Type B pancreatic cell (in vitro differentiated cells): ENCODE measurements around the gene DTNA. TPM values are rescaled to one million over a fixed set of nuclear protein-coding genes. Genes with fewer than 3 reads are reported as not detected.
"Not testable (repeated sequence)": the region's sequence is repeated elsewhere in the genome, so short reads cannot be mapped to it uniquely, and the experiment has no call there.

Experiments
- DNase-seq: peaks from one replicate; pipeline ENCODE4 v3.0.0; 2021; ENCODE audit warnings: mixed read lengths; ENCODE audit not compliant: unreplicated experiment; ENCODE audit errors: extremely low spot score
- H3K27ac Mint-ChIP-seq: 2 replicates; pipeline ENCODE4 v1.8.0; 2021; ENCODE audit warnings: mild to moderate bottlenecking, mixed read lengths
- H3K27me3 Mint-ChIP-seq: 2 replicates; pipeline ENCODE4 v1.8.0; 2021; ENCODE audit warnings: mixed read lengths
- H3K36me3 Mint-ChIP-seq: 2 replicates; pipeline ENCODE4 v1.8.0; 2021; ENCODE audit warnings: mixed read lengths
- H3K4me1 Mint-ChIP-seq: one replicate; pipeline ENCODE4 v1.8.0; 2021; ENCODE audit warnings: mixed read lengths; ENCODE audit not compliant: unreplicated experiment
- H3K4me3 Mint-ChIP-seq: 2 replicates; pipeline ENCODE4 v1.8.0; 2021; ENCODE audit warnings: mild to moderate bottlenecking, mixed read lengths
- H3K9me3 Mint-ChIP-seq: 2 replicates; pipeline ENCODE4 v1.8.0; 2021; ENCODE audit warnings: mixed read lengths
- CTCF ChIP-seq: fragments of 200-600 bp; sonication (generic); conservative IDR thresholded peaks from 2 replicates; pipeline ENCODE4 v1.5.0; 2021; ENCODE audit warnings: antibody characterized with exemption, mild to moderate bottlenecking
- total RNA-seq: library from RNA; stranded (reverse); gene quantifications from 2 replicates; pipeline ENCODE4 v1.2.1, GENCODE V29; 2021; ENCODE audit warnings: low replicate concordance

DTNA gene
- total RNA-seq, 1 donor from 2014 or later: 23.6 TPM

DNA sequence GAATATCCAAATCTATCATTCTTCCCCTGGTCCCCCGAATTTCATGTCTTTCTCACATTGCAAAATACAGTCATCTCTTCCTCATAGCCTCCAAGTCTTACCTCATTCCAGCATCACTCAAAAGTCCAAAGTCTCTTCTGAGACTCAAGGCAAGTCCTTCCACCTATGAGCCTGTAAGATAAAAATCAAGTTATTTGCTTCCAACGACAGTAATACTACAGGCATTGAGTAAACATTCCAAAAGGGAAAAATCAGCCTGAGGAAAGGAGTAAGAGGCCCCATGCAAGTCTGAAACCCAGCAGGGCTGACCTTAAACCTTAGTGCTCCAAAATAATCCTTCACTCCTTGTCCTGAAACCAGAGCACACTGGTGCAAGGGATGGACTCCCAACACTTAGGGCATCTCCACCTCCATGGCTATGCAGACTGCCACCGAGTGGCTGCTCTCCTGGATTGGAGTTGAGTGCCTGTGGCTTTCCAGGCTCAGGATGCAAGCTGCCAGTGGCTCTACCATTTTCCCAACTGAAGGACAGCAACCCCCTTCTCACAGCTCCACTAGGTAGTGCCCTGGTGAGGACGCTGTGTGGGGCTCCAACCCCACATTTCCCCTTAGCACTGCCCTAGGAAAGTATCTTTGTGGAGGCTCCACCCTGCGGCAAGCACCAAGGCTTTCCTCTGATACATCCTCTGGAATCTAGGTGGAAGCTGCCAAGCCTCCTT lies 16.3 kb downstream of the DTNA start:
- Mint-ChIP-seq H3K27me3 (no peaks in the 10 kb centered on the region), H3K4me1 (peaks cover 4% of the 10 kb centered on the region), H3K36me3 (no peaks in the 10 kb centered on the region), H3K9me3 (no peaks in the 10 kb centered on the region), H3K4me3 (no peak overlapping the region), H3K27ac (no peak overlapping the region)
- no peak for TF ChIP-seq CTCF
- DNase-seq: no peak

GRCh38 chr18:34729264-34729663 lies 19.2 kb downstream of the DTNA start:
- Mint-ChIP-seq H3K36me3 (no peaks in the 10 kb centered on the region), H3K4me3 (no peak overlapping the region), H3K9me3 (no peaks in the 10 kb centered on the region), H3K27ac (no peak overlapping the region), H3K4me1 (peaks cover 4% of the 10 kb centered on the region), H3K27me3 (no peaks in the 10 kb centered on the region)
- TF ChIP-seq CTCF: peak; percentile 70
- DNase-seq: no peak

- no peaks in the 10 kb centered on the region for H3K27me3 Mint-ChIP-seq
- no peak for TF ChIP-seq CTCF
- no peak overlapping the region for H3K27ac Mint-ChIP-seq
- H3K9me3 Mint-ChIP-seq: no peaks in the 10 kb centered on the region
- no peak overlapping the region for H3K4me3 Mint-ChIP-seq
- H3K4me1 Mint-ChIP-seq: peaks cover 4% of the 10 kb centered on the region
- DNase-seq: no peak
- H3K36me3 Mint-ChIP-seq: no peaks in the 10 kb centered on the region
Measured at GRCh38 chr18:34729740-34730355, 19.8 kb downstream of the DTNA start.

DNA sequence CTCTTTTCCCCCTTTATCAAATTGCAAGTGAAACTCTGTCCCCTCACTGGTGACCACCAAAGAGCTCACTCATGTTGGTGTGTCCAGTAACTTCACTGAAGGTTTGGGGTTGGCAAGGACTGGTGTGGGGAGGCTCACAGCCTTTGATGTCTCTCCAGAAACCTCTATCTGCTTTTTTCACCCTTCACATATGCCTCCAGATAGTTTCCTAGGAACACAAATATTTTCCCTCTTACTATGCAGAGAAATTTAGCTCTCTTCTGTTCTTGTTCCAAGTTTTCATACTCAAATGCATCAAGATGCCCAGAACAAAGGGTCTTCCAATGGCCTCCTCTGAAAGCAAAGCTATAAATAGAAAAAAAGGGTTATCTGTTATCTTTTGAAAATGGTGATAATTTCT lies 20.7 kb downstream of the DTNA start:
- Mint-ChIP-seq H3K4me3 (no peak overlapping the region), H3K27me3 (no peaks in the 10 kb centered on the region), H3K36me3 (peaks cover under 1% of the 10 kb centered on the region), H3K9me3 (no peaks in the 10 kb centered on the region), H3K4me1 (peaks cover 4% of the 10 kb centered on the region), H3K27ac (no peak overlapping the region)
- no peak for DNase-seq
- no peak for TF ChIP-seq CTCF

GRCh38 chr18:34734056-34734455 lies 24.0 kb downstream of the DTNA start:
- H3K4me3 Mint-ChIP-seq: no peak overlapping the region
- peaks cover 3% of the 10 kb centered on the region for H3K36me3 Mint-ChIP-seq
- H3K4me1 Mint-ChIP-seq: peaks cover 20% of the 10 kb centered on the region
- H3K27me3 Mint-ChIP-seq: no peaks in the 10 kb centered on the region
- no peak for DNase-seq
- H3K9me3 Mint-ChIP-seq: no peaks in the 10 kb centered on the region
- TF ChIP-seq CTCF: no peak
- no peak overlapping the region for H3K27ac Mint-ChIP-seq

DNA sequence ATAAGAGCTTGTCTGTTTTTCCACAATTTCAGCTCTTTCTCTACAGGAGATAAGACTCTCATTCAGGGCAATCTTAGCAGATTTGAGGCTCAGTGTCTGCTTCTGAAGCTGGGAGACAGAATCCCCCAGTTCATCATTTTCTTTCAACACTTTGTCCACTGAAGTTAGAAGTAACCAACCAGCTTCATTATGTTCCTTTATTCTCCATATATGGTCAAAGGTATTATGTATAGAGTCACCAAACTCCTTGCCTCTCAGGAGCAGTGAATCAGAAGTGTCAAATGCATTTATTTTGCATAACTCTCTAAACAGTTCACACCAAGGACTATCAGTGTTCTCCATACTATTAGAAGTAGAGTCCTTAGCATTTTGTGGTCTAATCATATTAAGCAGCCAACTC lies 24.4 kb downstream of the DTNA start:
- not testable (repeated sequence) for H3K27ac Mint-ChIP-seq, H3K9me3 Mint-ChIP-seq, DNase-seq, H3K36me3 Mint-ChIP-seq, H3K27me3 Mint-ChIP-seq, H3K4me3 Mint-ChIP-seq
- H3K4me1 Mint-ChIP-seq: peaks cover 20% of the 10 kb centered on the region
